Liver (tissue), 3 donors: ENCODE results near the gene SH3BP1.

ENCODE experiments used
- CTCF ChIP-seq: fragments of 150-350 bp; IDR thresholded peaks from 2 replicates; pipeline ENCODE4 v1.5.1; 2017; ENCODE audit warnings: improper control_type of control experiment, low read depth, low read length; ENCODE audit not compliant: missing input control
- EGR1 ChIP-seq, 2 donors: IDR thresholded peaks; 2 replicates each; pipeline ENCODE4 v1.6.1; 2016 to 2018; ENCODE audit warnings: antibody characterized with exemption in 2 of 2, low read depth in 2 of 2
- GABPA ChIP-seq, 2 donors: IDR thresholded peaks in 1 of 2; conservative IDR thresholded peaks in 1 of 2; 2 replicates each; pipeline ENCODE4 v1.6.1; 2016; ENCODE audit warnings: antibody characterized with exemption in 2 of 2, mild to moderate bottlenecking in 1 of 2, moderate library complexity in 1 of 2
- HNF4A ChIP-seq, 2 donors: conservative IDR thresholded peaks; 2 replicates each; pipeline ENCODE4 v1.6.1; 2016; ENCODE audit warnings: antibody characterized with exemption in 2 of 2, mild to moderate bottlenecking in 2 of 2
- JUND ChIP-seq, 2 donors: IDR thresholded peaks; 2 replicates each; pipeline ENCODE4 v1.6.1; 2016; ENCODE audit warnings: antibody characterized with exemption in 2 of 2
- NR2F2 ChIP-seq: IDR thresholded peaks from 2 replicates; pipeline ENCODE4 v1.6.1; 2016; ENCODE audit warnings: antibody characterized with exemption
- RAD21 ChIP-seq, 2 donors: IDR thresholded peaks; 2 replicates each; pipeline ENCODE4 v1.6.1; 2016; ENCODE audit warnings: antibody characterized with exemption in 2 of 2, mild to moderate bottlenecking in 2 of 2
- RXRA ChIP-seq, 2 donors: IDR thresholded peaks; 2 replicates each; pipeline ENCODE4 v1.6.1; 2017 to 2018; ENCODE audit warnings: antibody characterized with exemption in 2 of 2, mild to moderate bottlenecking in 1 of 2
- SP1 ChIP-seq: IDR thresholded peaks from 2 replicates; pipeline ENCODE4 v1.6.1; 2018; ENCODE audit warnings: antibody characterized with exemption, mild to moderate bottlenecking
- TAF1 ChIP-seq: conservative IDR thresholded peaks from 2 replicates; pipeline ENCODE4 v1.6.1; 2016; ENCODE audit warnings: antibody characterized with exemption, mild to moderate bottlenecking
- YY1 ChIP-seq: IDR thresholded peaks from 2 replicates; pipeline ENCODE4 v1.6.1; 2016; ENCODE audit warnings: antibody characterized with exemption, mild to moderate bottlenecking
- TF ChIP-seq, protein P1 (sequence below): IDR thresholded peaks from 2 replicates; pipeline ENCODE4 v1.6.1; 2016; ENCODE audit warnings: antibody characterized with exemption
- TF ChIP-seq, protein P2 (sequence below): IDR thresholded peaks from 2 replicates; pipeline ENCODE4 v1.6.1; 2016; ENCODE audit warnings: antibody characterized with exemption
- TF ChIP-seq, protein P3 (sequence below): IDR thresholded peaks from 2 replicates; pipeline ENCODE4 v1.6.1; 2016; ENCODE audit warnings: antibody characterized with exemption, mild to moderate bottlenecking
- donor health status: healthy.
- donor health status: healthy.

GRCh38 chr22:37697538-37697835, 58.0 kb downstream of the SH3BP1 start:
- TF ChIP-seq, protein P1, sequence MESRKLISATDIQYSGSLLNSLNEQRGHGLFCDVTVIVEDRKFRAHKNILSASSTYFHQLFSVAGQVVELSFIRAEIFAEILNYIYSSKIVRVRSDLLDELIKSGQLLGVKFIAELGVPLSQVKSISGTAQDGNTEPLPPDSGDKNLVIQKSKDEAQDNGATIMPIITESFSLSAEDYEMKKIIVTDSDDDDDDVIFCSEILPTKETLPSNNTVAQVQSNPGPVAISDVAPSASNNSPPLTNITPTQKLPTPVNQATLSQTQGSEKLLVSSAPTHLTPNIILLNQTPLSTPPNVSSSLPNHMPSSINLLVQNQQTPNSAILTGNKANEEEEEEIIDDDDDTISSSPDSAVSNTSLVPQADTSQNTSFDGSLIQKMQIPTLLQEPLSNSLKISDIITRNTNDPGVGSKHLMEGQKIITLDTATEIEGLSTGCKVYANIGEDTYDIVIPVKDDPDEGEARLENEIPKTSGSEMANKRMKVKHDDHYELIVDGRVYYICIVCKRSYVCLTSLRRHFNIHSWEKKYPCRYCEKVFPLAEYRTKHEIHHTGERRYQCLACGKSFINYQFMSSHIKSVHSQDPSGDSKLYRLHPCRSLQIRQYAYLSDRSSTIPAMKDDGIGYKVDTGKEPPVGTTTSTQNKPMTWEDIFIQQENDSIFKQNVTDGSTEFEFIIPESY, result no peak
- TF ChIP-seq CTCF (no peak), EGR1 (IDR thresholded peaks at IDR 0.05; ENCODE audit: low read depth in 2 of 2) (no peak), RXRA (IDR thresholded peaks at IDR 0.05) (no peak), HNF4A (conservative IDR thresholded peaks at IDR 0.05) (no peak), GABPA (IDR thresholded peaks at IDR 0.05 in 1 of 2, conservative IDR thresholded peaks at IDR 0.05 in 1 of 2) (no peak), RAD21 (IDR thresholded peaks at IDR 0.05) (no peak), YY1 (no peak), TAF1 (no peak), JUND (IDR thresholded peaks at IDR 0.05) (no peak), SP1 (no peak), NR2F2 (no peak)
- TF ChIP-seq, protein P2, sequence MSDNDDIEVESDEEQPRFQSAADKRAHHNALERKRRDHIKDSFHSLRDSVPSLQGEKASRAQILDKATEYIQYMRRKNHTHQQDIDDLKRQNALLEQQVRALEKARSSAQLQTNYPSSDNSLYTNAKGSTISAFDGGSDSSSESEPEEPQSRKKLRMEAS, result no peak
- TF ChIP-seq, protein P3, sequence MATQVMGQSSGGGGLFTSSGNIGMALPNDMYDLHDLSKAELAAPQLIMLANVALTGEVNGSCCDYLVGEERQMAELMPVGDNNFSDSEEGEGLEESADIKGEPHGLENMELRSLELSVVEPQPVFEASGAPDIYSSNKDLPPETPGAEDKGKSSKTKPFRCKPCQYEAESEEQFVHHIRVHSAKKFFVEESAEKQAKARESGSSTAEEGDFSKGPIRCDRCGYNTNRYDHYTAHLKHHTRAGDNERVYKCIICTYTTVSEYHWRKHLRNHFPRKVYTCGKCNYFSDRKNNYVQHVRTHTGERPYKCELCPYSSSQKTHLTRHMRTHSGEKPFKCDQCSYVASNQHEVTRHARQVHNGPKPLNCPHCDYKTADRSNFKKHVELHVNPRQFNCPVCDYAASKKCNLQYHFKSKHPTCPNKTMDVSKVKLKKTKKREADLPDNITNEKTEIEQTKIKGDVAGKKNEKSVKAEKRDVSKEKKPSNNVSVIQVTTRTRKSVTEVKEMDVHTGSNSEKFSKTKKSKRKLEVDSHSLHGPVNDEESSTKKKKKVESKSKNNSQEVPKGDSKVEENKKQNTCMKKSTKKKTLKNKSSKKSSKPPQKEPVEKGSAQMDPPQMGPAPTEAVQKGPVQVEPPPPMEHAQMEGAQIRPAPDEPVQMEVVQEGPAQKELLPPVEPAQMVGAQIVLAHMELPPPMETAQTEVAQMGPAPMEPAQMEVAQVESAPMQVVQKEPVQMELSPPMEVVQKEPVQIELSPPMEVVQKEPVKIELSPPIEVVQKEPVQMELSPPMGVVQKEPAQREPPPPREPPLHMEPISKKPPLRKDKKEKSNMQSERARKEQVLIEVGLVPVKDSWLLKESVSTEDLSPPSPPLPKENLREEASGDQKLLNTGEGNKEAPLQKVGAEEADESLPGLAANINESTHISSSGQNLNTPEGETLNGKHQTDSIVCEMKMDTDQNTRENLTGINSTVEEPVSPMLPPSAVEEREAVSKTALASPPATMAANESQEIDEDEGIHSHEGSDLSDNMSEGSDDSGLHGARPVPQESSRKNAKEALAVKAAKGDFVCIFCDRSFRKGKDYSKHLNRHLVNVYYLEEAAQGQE, result no peak
